ENCODE results near the gene PIF1.

DNA sequence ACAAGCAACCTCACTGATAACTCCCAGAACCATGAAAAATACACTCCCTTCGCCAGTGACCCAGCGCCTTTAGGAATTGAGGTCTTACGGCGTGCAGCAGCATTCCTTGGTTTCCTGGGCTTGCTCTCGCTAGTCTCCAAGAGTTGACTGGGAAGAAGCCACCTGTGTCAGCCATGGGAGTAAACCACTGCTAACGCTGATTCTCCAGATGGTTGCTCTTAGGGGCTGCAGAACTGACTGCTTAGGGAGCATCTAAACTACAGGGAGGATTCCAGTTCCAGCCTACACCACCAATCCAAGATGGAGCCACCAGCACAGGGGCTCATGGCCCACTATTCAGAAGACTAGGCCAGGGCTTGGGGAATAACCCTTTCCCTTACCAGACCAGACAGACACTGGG, 52.5 kb downstream of the PIF1 start:
- no peak for TF ChIP-seq EZH2 (IDR thresholded peaks at IDR 0.05; ENCODE audit: borderline replicate concordance, insufficient read depth, low read length, poor library complexity, severe bottlenecking)
- TF ChIP-seq CTCF (IDR thresholded peaks at IDR 0.05; ENCODE audit: poor library complexity, severe bottlenecking), result no peak
- TF ChIP-seq RAD21 (conservative IDR thresholded peaks at IDR 0.05), result no peak
- no peak for TF ChIP-seq POLR2AphosphoS5 (IDR thresholded peaks at IDR 0.05)
- no peak for TF ChIP-seq REST (IDR thresholded peaks at IDR 0.05; ENCODE audit: borderline replicate concordance)
- TF ChIP-seq SMC3 (conservative IDR thresholded peaks at IDR 0.05; ENCODE audit: poor library complexity), result no peak
- no peak for TF ChIP-seq MXI1 (conservative IDR thresholded peaks at IDR 0.05; ENCODE audit: poor library complexity, severe bottlenecking)
- no peak for TF ChIP-seq EP300 (conservative IDR thresholded peaks at IDR 0.05; ENCODE audit: poor library complexity, severe bottlenecking)

Data from neural cell (in vitro differentiated cells).